Keratinocyte (primary cell): Measurements from ENCODE around the gene SMDT1. TPM values are rescaled to one million over a fixed set of nuclear protein-coding genes. Genes with fewer than 3 reads are reported as not detected.

Experiments
- DNase-seq: peaks from one replicate; pipeline ENCODE4 v3.0.0-alpha.2; 2011; ENCODE audit warnings: low read depth, missing footprints, low spot score
- FAIRE-seq: peaks from 2 replicates; lab custom pipeline; 2011; peaks lifted over from hg19 to GRCh38; lab: Jason Lieb, UNC
- H2AFZ ChIP-seq: 2 replicates; pipeline ENCODE4 v1.6.0; 2012; ENCODE audit warnings: low read length, control low read depth, inconsistent platforms; ENCODE audit not compliant: control insufficient read depth
- H3K27ac ChIP-seq: 2 replicates; pipeline ENCODE4 v1.5.1; 2011; ENCODE audit warnings: low read length; ENCODE audit not compliant: control insufficient read depth, insufficient read depth
- H3K27me3 ChIP-seq: 3 replicates; pipeline ENCODE4 v1.6.0; 2011; ENCODE audit warnings: low read length; ENCODE audit not compliant: control insufficient read depth, insufficient read depth; ENCODE audit errors: extremely low read depth
- H3K36me3 ChIP-seq, 2 experiments: 2 replicates in 1 of 2; 3 replicates in 1 of 2; pipeline ENCODE4 v1.5.1; 2011; ENCODE audit warnings: low read length in 2 of 2, mild to moderate bottlenecking in 1 of 2; ENCODE audit not compliant: control insufficient read depth in 2 of 2, insufficient read depth in 2 of 2; ENCODE audit errors: extremely low read depth in 1 of 2
- H3K4me1 ChIP-seq: 3 replicates; pipeline ENCODE4 v1.5.1; 2011; ENCODE audit warnings: low read length; ENCODE audit not compliant: control insufficient read depth, insufficient read depth; ENCODE audit errors: extremely low read depth
- H3K4me2 ChIP-seq: 3 replicates; pipeline ENCODE4 v1.6.0; 2011; ENCODE audit warnings: low read depth, low read length; ENCODE audit not compliant: control insufficient read depth, insufficient read depth; ENCODE audit errors: extremely low read depth
- H3K4me3 ChIP-seq, 3 experiments: fragments of 200-600 bp in 1 of 3; sonication (generic) in 1 of 3; 2 replicates in 2 of 3; 3 replicates in 1 of 3; pipeline ENCODE4 v1.5.1; 2011 to 2016; ENCODE audit warnings: low read length in 3 of 3, mild to moderate bottlenecking in 3 of 3, control low read depth in 2 of 3, inconsistent platforms in 1 of 3, low read depth in 1 of 3, mixed read lengths in 1 of 3, mixed run types in 1 of 3, moderate library complexity in 1 of 3; ENCODE audit not compliant: control insufficient read depth in 2 of 3, insufficient read depth in 2 of 3; ENCODE audit errors: extremely low read depth in 1 of 3
- H3K79me2 ChIP-seq: 2 replicates; pipeline ENCODE4 v1.6.0; 2012; ENCODE audit warnings: low read length; ENCODE audit not compliant: control insufficient read depth, insufficient read depth
- H3K9ac ChIP-seq: 3 replicates; pipeline ENCODE4 v1.6.0; 2011; ENCODE audit warnings: low read length; ENCODE audit not compliant: control insufficient read depth, insufficient read depth; ENCODE audit errors: extremely low read depth
- H3K9me1 ChIP-seq: 3 replicates; pipeline ENCODE4 v1.6.0; 2011; ENCODE audit warnings: low read length; ENCODE audit not compliant: control insufficient read depth, insufficient read depth; ENCODE audit errors: extremely low read depth
- H3K9me3 ChIP-seq: 2 replicates; pipeline ENCODE4 v1.5.1; 2012; ENCODE audit warnings: low read depth, low read length; ENCODE audit not compliant: control insufficient read depth
- H4K20me1 ChIP-seq: 3 replicates; pipeline ENCODE4 v1.6.0; 2011; ENCODE audit warnings: low read length; ENCODE audit not compliant: control insufficient read depth, insufficient read depth; ENCODE audit errors: extremely low read depth
- EZH2 ChIP-seq: IDR thresholded peaks from one replicate; pipeline ENCODE4 v1.6.1; 2012; ENCODE audit warnings: inconsistent platforms, mild to moderate bottlenecking, low read length, moderate library complexity
- dilution Hi-C: fragments of 300-500 bp; cut with MboI; formaldehyde crosslinking; loops from one replicate; pipeline ENCODE4 v1.7.0; 2020; ENCODE audit warnings: low sequenced_read_pairs; ENCODE audit not compliant: extremely low pct_ligation_motif_present
- polyA plus RNA-seq, 5 experiments: library from polyadenylated mRNA; depleted of rRNA in 3 of 5; stranded (reverse) in 3 of 5; stranded (forward) in 1 of 5; unstranded in 1 of 5; fragments of >200 nt; gene quantifications; 1 replicate in 1 of 5; 2 replicates in 3 of 5; 3 replicates in 1 of 5; pipeline versions ENCODE4 v1.2.1 to v1.2.3, GENCODE V29; 2011 to 2012; ENCODE audit warnings: missing spikeins in 2 of 5, low read depth in 1 of 5, low replicate concordance in 1 of 5
- small RNA-seq, 3 experiments: library from RNA; depleted of rRNA; stranded (forward); fragments of <200 nt; gene quantifications; one replicate each; pipeline ENCODE3, GENCODE V24; 2012; ENCODE audit warnings: low read depth in 3 of 3, low replicate concordance in 1 of 3; ENCODE audit not compliant: insufficient read length in 3 of 3
- TF ChIP-seq, protein P1 (sequence below), 3 experiments: IDR thresholded peaks in 1 of 3; conservative IDR thresholded peaks in 1 of 3; optimal IDR thresholded peaks in 1 of 3; 2 replicates in 2 of 3; 3 replicates in 1 of 3; pipeline versions ENCODE3 to v1.5.1; 2011; ENCODE audit warnings: low read length in 3 of 3, mild to moderate bottlenecking in 3 of 3, moderate library complexity in 2 of 3, control low read depth in 1 of 3, inconsistent platforms in 1 of 3; ENCODE audit not compliant: insufficient read depth in 2 of 3; ENCODE audit errors: extremely low read depth in 1 of 3

SMDT1 gene
- polyA plus RNA-seq, 1 donor (not counting 4 experiments of a cell fraction or from before 2014, with no cell fraction given): 21.6 TPM

DNA sequence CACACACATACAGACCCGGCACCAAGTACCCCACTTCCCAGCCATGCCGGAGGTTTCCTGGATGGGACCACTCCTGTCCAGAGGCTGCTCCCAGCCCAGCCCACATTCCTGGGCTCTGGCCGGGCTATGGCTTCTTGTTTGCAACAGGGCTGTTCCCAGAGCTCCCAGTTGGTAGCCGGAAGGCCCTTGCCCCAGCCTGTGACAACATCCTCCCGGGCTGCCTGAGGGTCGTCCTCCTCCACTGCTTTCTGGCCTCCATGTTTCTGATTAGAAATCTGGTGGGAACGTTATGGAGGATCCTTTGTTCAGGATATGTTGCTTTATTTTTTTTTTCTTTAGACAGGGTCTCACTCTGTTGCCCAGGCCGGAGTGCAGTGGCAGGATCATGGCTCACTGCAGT is 52.1 kb downstream of the SMDT1 start:
- no peaks in the 10 kb centered on the region for H3K36me3 ChIP-seq
- H2AFZ ChIP-seq: no peak overlapping the region
- no peak overlapping the region for H3K27ac ChIP-seq
- H3K4me1 ChIP-seq: peaks cover 6% of the 10 kb centered on the region
- H4K20me1 ChIP-seq: no peaks in the 10 kb centered on the region
- DNase-seq: no peak
- no peaks in the 10 kb centered on the region for H3K27me3 ChIP-seq
- TF ChIP-seq EZH2: no peak
- TF ChIP-seq, protein P1, sequence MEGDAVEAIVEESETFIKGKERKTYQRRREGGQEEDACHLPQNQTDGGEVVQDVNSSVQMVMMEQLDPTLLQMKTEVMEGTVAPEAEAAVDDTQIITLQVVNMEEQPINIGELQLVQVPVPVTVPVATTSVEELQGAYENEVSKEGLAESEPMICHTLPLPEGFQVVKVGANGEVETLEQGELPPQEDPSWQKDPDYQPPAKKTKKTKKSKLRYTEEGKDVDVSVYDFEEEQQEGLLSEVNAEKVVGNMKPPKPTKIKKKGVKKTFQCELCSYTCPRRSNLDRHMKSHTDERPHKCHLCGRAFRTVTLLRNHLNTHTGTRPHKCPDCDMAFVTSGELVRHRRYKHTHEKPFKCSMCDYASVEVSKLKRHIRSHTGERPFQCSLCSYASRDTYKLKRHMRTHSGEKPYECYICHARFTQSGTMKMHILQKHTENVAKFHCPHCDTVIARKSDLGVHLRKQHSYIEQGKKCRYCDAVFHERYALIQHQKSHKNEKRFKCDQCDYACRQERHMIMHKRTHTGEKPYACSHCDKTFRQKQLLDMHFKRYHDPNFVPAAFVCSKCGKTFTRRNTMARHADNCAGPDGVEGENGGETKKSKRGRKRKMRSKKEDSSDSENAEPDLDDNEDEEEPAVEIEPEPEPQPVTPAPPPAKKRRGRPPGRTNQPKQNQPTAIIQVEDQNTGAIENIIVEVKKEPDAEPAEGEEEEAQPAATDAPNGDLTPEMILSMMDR (optimal IDR thresholded peaks at IDR 0.05 in 1 of 3, IDR thresholded peaks at IDR 0.05 in 1 of 3, conservative IDR thresholded peaks at IDR 0.05 in 1 of 3; ENCODE audit: extremely low read depth in 1 of 3, insufficient read depth in 2 of 3, low read length in 3 of 3): no peak
- dilution Hi-C loops: no loop called here
- FAIRE-seq: no peak
- H3K9me1 ChIP-seq: no peaks in the 10 kb centered on the region
- H3K4me3 ChIP-seq: no peak overlapping the region
- no peak overlapping the region for H3K9ac ChIP-seq
- no peak overlapping the region for H3K4me2 ChIP-seq
- no peaks in the 10 kb centered on the region for H3K9me3 ChIP-seq
- no peaks in the 10 kb centered on the region for H3K79me2 ChIP-seq

DNA sequence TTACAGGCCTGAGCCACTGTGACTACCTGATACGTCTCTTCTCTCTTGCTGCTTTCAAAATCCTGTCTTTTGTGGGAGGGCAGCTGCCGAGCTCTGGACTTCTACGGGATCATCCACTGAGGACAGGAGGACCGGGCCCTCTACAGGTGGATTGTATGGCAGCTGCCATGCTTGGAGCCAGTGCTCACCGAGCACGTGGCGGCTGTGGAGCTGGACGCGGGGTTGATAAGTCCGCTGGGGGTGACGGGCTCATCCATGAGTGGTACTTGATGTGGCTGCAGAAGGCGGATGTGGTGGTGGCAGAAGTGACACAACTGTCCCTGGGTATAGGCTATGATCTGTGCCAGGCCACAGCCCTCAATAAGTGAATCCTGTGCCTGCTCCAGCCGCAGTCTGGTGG is 53.0 kb downstream of the SMDT1 start:
- TF ChIP-seq, protein P1 (optimal IDR thresholded peaks at IDR 0.05 in 1 of 3, IDR thresholded peaks at IDR 0.05 in 1 of 3, conservative IDR thresholded peaks at IDR 0.05 in 1 of 3; ENCODE audit: extremely low read depth in 1 of 3, insufficient read depth in 2 of 3, low read length in 3 of 3): no peak
- TF ChIP-seq EZH2: no peak
- Histone ChIP-seq H2AFZ (no peak overlapping the region), H3K4me2 (no peak overlapping the region), H3K4me1 (peaks cover 6% of the 10 kb centered on the region), H4K20me1 (no peaks in the 10 kb centered on the region), H3K9me1 (no peaks in the 10 kb centered on the region), H3K9me3 (no peaks in the 10 kb centered on the region), H3K27me3 (no peaks in the 10 kb centered on the region), H3K36me3 (no peaks in the 10 kb centered on the region), H3K79me2 (no peaks in the 10 kb centered on the region), H3K9ac (no peak overlapping the region), H3K27ac (no peak overlapping the region), H3K4me3 (no peak overlapping the region)
- FAIRE-seq (no peak), DNase-seq (no peak)
- dilution Hi-C loops: no loop called here

Small RNA genes within 50 kb of the gene (small RNA-seq; reads per million reads assigned to genes)
- 0 reads per million in 3 experiments for gene SNORD13P1

Other genes with a start within 250 kb of the SMDT1 start
- 57.5 to 68.4 TPM (median 58.4 TPM) in 3 replicates for gene SREBF2, start 246.6 kb upstream of the SMDT1 start, polyA plus RNA-seq
- gene SHISA8, start 164.6 kb upstream of the SMDT1 start, polyA plus RNA-seq: not detected in 3 replicates
- 0.03 to 0.08 TPM (median 0.06 TPM) in 3 replicates for gene TNFRSF13C, start 152.9 kb upstream of the SMDT1 start, polyA plus RNA-seq
- 1.3 to 10.1 TPM (median 4.8 TPM) in 3 replicates for gene CENPM, start 132.5 kb upstream of the SMDT1 start, polyA plus RNA-seq
- 0.05 to 0.07 TPM (median 0.06 TPM) in 3 replicates for gene SEPTIN3, start 110.3 kb upstream of the SMDT1 start, polyA plus RNA-seq
- gene WBP2NL, start 80.9 kb upstream of the SMDT1 start, polyA plus RNA-seq: 0.04 to 0.07 TPM in 2 of 3 replicates, not detected in the other
- 17.0 to 20.9 TPM (median 20.5 TPM) in 3 replicates for gene NAGA, start 8.9 kb upstream of the SMDT1 start, polyA plus RNA-seq
- 0.80 to 2.2 TPM (median 1.4 TPM) in 3 replicates for gene PHETA2, start 5.5 kb upstream of the SMDT1 start, polyA plus RNA-seq
- gene NDUFA6, start 11.1 kb downstream of the SMDT1 start, polyA plus RNA-seq: 46.3 to 86.7 TPM (median 54.6 TPM) in 3 replicates
- 0.74 to 2.8 TPM (median 0.81 TPM) in 3 replicates for gene CYP2D6, start 51.1 kb downstream of the SMDT1 start, polyA plus RNA-seq
- 20.9 to 35.0 TPM (median 23.9 TPM) in 3 replicates for gene TCF20, start 191.0 kb downstream of the SMDT1 start, polyA plus RNA-seq